Peyer's patch (tissue), 4 donors: Measurements from ENCODE around the gene TMEM234. TPM values are rescaled to one million over a fixed set of nuclear protein-coding genes. Genes with fewer than 3 reads are reported as not detected.

Experiments used
- DNase-seq, 3 donors: peaks; one replicate each; pipeline ENCODE4 v3.0.0-alpha.2; 2017 to 2019
- H3K27ac ChIP-seq, 4 donors: fragments of 200-600 bp; sonication (generic); one replicate each; pipeline ENCODE4 v1.5.1; 2016 to 2019
- H3K27me3 ChIP-seq, 2 donors: fragments of 200-600 bp; sonication (generic); one replicate each; pipeline ENCODE4 v1.5.1; 2019
- H3K36me3 ChIP-seq, 3 donors: fragments of 200-600 bp; sonication (generic); one replicate each; pipeline ENCODE4 v1.5.1; 2016 to 2019
- H3K4me1 ChIP-seq, 4 donors: fragments of 200-600 bp; sonication (generic); one replicate each; pipeline ENCODE4 v1.5.1; 2016 to 2019
- H3K4me3 ChIP-seq, 4 donors: fragments of 200-600 bp; sonication (generic); 1 replicate in 3 of 4; 2 replicates in 1 of 4; pipeline ENCODE4 v1.5.1; 2016 to 2019; ENCODE audit warnings: mild to moderate bottlenecking in 1 of 4
- H3K9me3 ChIP-seq, 4 donors: fragments of 200-600 bp; sonication (generic); one replicate each; pipeline ENCODE4 v1.5.1; 2016 to 2019; ENCODE audit warnings: mild to moderate bottlenecking in 1 of 4
- POLR2A ChIP-seq, 2 donors: fragments of 450-650 bp; IDR thresholded peaks; one replicate each; pipeline ENCODE4 v1.5.1; 2017; ENCODE audit warnings: antibody characterized with exemption in 2 of 2, mild to moderate bottlenecking in 2 of 2, moderate library complexity in 2 of 2
- total RNA-seq, 4 donors: library from RNA; depleted of rRNA; stranded (reverse); fragments of >200 nt; gene quantifications; one replicate each; pipeline ENCODE4 v1.1.0, GENCODE V29; 2016
- TF ChIP-seq, protein P1 (sequence below), 6 experiments: fragments of 450-650 bp in 4 of 6; fragments of 200-600 bp in 2 of 6; sonication (generic) in 1 of 6; IDR thresholded peaks; one replicate each; pipeline ENCODE4 v1.5.1; 2017 to 2019; ENCODE audit warnings: antibody characterized with exemption in 6 of 6, mild to moderate bottlenecking in 3 of 6, moderate library complexity in 1 of 6

The TMEM234 gene
- total RNA-seq, 4 donors from 2014 or later: 15.9 to 47.0 (median 25.4) TPM

DNA sequence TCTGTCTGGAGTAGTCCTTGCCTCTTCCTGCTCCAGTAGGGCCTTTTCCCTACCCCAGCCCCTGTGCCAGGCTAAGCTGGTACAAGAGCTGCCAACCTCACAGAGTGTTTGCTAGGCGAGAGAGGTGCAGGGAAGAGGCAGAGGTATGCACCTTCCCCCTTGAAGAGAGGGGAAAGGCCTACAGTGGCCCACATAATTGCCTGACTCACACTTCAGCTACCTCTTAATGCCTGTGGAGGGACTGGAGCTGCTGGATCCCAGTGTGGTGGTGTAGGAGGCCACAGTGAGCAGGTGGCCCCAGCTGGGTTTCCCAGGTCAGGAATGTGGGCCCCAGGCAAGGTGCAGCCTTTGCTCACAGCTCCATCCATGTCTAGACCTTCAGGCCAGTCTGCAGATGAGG lies 25.1 kb downstream of the TMEM234 start:
- no peak for DNase-seq
- H3K27me3 ChIP-seq: no peaks in the 10 kb centered on the region
- H3K4me1 ChIP-seq: peaks cover 0 to 25% (median 6%) of the 10 kb centered on the region in 4 donors
- H3K9me3 ChIP-seq: no peaks in the 10 kb centered on the region
- H3K36me3 ChIP-seq: peaks cover 0 to 62% (median 0%) of the 10 kb centered on the region in 3 donors
- TF ChIP-seq, protein P1, sequence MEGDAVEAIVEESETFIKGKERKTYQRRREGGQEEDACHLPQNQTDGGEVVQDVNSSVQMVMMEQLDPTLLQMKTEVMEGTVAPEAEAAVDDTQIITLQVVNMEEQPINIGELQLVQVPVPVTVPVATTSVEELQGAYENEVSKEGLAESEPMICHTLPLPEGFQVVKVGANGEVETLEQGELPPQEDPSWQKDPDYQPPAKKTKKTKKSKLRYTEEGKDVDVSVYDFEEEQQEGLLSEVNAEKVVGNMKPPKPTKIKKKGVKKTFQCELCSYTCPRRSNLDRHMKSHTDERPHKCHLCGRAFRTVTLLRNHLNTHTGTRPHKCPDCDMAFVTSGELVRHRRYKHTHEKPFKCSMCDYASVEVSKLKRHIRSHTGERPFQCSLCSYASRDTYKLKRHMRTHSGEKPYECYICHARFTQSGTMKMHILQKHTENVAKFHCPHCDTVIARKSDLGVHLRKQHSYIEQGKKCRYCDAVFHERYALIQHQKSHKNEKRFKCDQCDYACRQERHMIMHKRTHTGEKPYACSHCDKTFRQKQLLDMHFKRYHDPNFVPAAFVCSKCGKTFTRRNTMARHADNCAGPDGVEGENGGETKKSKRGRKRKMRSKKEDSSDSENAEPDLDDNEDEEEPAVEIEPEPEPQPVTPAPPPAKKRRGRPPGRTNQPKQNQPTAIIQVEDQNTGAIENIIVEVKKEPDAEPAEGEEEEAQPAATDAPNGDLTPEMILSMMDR (IDR thresholded peaks at IDR 0.05): no peak
- no peak for TF ChIP-seq POLR2A (IDR thresholded peaks at IDR 0.05)
- H3K4me3 ChIP-seq: no peak overlapping the region
- no peak overlapping the region for H3K27ac ChIP-seq

DNA sequence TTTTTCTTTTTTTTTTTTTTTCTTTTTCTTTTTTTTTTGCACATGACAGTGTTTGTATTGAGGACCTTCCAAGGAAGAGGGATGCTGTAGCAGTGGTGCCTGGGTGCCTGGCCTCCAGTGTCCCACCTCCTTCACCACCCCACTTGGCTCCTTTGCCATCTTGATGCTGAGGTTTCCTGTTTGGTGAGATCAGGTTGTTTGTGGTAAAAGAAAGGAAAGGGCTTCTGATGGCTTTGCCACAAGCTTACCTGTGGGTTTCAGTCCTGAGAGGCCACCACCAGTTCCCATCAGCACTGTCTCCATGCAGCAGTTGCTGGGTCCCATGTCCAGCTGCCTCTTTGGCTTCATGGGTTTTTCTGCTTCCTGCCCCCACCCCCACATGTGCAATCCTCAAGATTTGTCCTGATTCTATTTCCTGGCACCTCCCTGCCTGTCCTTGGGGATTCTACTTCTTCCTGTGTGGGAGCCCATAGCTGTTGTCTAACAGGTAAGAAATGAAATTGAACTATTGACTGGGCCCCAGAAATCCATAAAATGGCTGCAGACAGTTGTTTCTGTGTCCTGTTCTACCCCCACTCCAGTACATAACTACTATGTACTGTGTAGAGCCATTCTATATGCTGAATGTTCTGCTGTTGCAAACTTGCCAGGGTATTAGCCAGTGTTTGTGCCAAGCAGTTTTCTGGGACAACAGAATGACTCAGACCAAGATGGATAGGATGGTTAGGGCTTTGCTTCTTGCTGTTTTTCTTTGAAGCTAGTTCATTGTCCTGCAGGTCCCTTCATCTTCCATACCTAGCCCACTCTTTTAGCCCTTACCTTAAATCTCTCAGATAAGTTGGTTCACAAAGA lies 26.0 kb downstream of the TMEM234 start:
- Histone ChIP-seq H3K36me3 (peaks cover 0 to 71% (median 0%) of the 10 kb centered on the region in 3 donors), H3K27me3 (no peaks in the 10 kb centered on the region), H3K27ac (no peak overlapping the region), H3K4me3 (no peak overlapping the region), H3K9me3 (no peaks in the 10 kb centered on the region), H3K4me1 (peaks cover 0 to 16% (median 0%) of the 10 kb centered on the region in 4 donors)
- TF ChIP-seq, protein P1 (IDR thresholded peaks at IDR 0.05): no peak
- TF ChIP-seq POLR2A (IDR thresholded peaks at IDR 0.05): no peak
- no peak for DNase-seq

DNA sequence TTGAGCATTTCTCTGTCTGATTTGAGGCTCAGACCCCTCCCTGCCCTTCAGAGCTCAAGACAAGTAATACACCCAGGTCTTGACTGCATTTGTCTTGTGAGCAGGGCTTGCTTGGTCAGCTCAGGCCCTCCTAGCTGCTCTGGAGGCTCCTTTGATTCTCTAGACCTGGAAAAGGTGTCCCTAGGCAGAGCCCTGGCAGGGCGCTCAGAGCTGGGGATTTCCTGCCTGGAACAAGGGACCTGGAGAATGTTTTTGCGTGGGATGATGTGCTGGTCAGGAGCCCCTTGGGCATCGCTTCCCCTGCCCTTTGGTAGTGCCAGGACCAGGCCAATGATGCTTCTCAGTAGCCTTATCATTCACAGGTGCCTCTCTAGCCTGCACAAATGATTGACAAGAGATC lies 26.6 kb downstream of the TMEM234 start:
- TF ChIP-seq, protein P1 (IDR thresholded peaks at IDR 0.05): no peak
- TF ChIP-seq POLR2A (IDR thresholded peaks at IDR 0.05): no peak
- Histone ChIP-seq H3K4me3 (no peak overlapping the region), H3K36me3 (peaks cover 0 to 78% (median 0%) of the 10 kb centered on the region in 3 donors)

DNA sequence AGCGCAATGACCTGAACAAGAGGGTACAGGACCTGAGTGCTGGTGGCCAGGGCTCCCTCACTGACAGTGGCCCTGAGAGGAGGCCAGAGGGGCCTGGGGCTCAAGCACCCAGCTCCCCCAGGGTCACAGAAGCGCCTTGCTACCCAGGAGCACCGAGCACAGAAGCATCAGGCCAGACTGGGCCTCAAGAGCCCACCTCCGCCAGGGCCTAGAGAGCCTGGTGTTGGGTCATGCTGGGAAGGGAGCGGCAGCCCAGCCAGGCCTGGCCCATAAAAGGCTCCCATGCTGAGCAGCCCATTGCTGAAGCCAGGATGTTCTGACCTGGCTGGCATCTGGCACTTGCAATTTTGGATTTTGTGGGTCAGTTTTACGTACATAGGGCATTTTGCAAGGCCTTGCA lies 27.2 kb downstream of the TMEM234 start:
- Histone ChIP-seq H3K4me3 (no peak overlapping the region), H3K27me3 (no peaks in the 10 kb centered on the region), H3K9me3 (no peaks in the 10 kb centered on the region), H3K4me1 (peaks cover 0 to 10% (median 0%) of the 10 kb centered on the region in 4 donors), H3K36me3 (peaks cover 0 to 83% (median under 1%) of the 10 kb centered on the region in 3 donors), H3K27ac (no peak overlapping the region)
- TF ChIP-seq, protein P1 (IDR thresholded peaks at IDR 0.05): no peak
- TF ChIP-seq POLR2A (IDR thresholded peaks at IDR 0.05): no peak
- no peak for DNase-seq

More for the DNA sequence above, 26.6 kb downstream of the TMEM234 start:
- no peak for DNase-seq
- peaks cover 0 to 11% (median 0%) of the 10 kb centered on the region in 4 donors for H3K4me1 ChIP-seq
- no peaks in the 10 kb centered on the region for H3K9me3 ChIP-seq
- no peaks in the 10 kb centered on the region for H3K27me3 ChIP-seq
- H3K27ac ChIP-seq: no peak overlapping the region

DNA sequence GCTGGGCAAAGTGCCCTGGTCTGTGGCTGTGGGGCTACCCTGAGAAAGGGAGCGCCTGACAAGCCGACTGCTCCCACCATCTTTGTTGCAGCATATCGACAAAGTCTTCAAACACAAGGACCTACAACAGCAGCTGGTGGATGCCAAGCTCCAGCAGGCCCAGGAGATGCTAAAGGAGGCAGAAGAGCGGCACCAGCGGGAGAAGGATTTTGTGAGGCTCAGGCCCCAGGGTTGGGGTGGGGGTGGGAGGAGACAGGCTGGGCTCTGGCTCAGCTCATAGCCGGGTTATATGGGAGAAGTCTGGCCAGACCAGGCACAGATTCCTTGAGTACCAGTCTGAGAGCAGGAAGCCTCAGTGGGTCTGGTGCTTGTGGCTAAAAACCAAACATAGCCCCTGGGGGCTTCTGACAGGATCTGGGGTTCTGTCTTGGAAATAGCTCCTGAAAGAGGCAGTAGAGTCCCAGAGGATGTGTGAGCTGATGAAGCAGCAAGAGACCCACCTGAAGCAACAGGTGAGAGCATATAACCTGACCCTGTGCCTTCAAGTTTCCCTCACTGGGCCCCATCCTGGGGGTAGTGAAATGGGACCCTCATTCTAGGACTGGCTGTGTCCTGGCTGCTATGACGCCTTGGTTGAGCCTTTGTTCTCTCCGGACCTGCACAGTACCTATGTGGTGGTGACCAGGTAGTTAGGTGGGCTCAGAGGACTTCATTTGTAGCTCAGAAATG lies 29.8 kb downstream of the TMEM234 start:
- Histone ChIP-seq H3K4me1 (no peaks in the 10 kb centered on the region), H3K9me3 (no peaks in the 10 kb centered on the region), H3K4me3 (no peak overlapping the region), H3K27ac (no peak overlapping the region), H3K27me3 (no peaks in the 10 kb centered on the region), H3K36me3 (peaks cover 0 to 100% (median 4%) of the 10 kb centered on the region in 3 donors)
- DNase-seq: peak in 1 of 3 donors; percentile 25
- no peak for TF ChIP-seq POLR2A (IDR thresholded peaks at IDR 0.05)
- TF ChIP-seq, protein P1 (IDR thresholded peaks at IDR 0.05): no peak
